Liver (tissue), 9 donors: ENCODE results near the gene AADACL4. TPM values are rescaled to one million over a fixed set of nuclear protein-coding genes. Genes with fewer than 3 reads are reported as not detected.

Source experiments
- DNase-seq: peaks from one replicate; pipeline ENCODE4 v3.0.0-alpha.2; 2017; ENCODE audit warnings: low spot score
- H3K27ac ChIP-seq, 2 donors: one replicate each; pipeline ENCODE4 v1.7.0; 2013; ENCODE audit warnings: inconsistent platforms in 2 of 2, low read length in 2 of 2, control low read depth in 1 of 2, low read depth in 1 of 2, mild to moderate bottlenecking in 1 of 2
- H3K27me3 ChIP-seq, 4 donors: one replicate each; pipeline versions ENCODE4 v1.6.1 to v1.7.0; 2013; ENCODE audit warnings: low read length in 3 of 4, inconsistent platforms in 1 of 4, mild to moderate bottlenecking in 1 of 4, moderate library complexity in 1 of 4; ENCODE audit not compliant: control insufficient read depth in 4 of 4, insufficient read depth in 4 of 4
- H3K36me3 ChIP-seq, 4 donors: one replicate each; pipeline versions ENCODE4 v1.6.1 to v1.7.0; 2013; ENCODE audit warnings: low read length in 3 of 4, mild to moderate bottlenecking in 3 of 4, low read depth in 1 of 4, moderate library complexity in 1 of 4; ENCODE audit not compliant: control insufficient read depth in 4 of 4, insufficient read depth in 3 of 4
- H3K4me1 ChIP-seq, 4 donors: one replicate each; pipeline versions ENCODE4 v1.6.1 to v1.7.0; 2013; ENCODE audit warnings: low read length in 3 of 4, mild to moderate bottlenecking in 3 of 4, moderate library complexity in 1 of 4; ENCODE audit not compliant: control insufficient read depth in 4 of 4, insufficient read depth in 4 of 4
- H3K4me3 ChIP-seq, 3 donors: one replicate each; pipeline versions ENCODE4 v1.6.1 to v1.7.0; 2013; ENCODE audit warnings: low read length in 3 of 3, control low read depth in 1 of 3, low read depth in 1 of 3, mild to moderate bottlenecking in 1 of 3
- H3K9ac ChIP-seq, 2 donors: one replicate each; pipeline ENCODE4 v1.7.0; 2013; ENCODE audit warnings: low read length in 2 of 2, mild to moderate bottlenecking in 2 of 2, moderate library complexity in 2 of 2, control low read depth in 1 of 2, low read depth in 1 of 2
- H3K9me3 ChIP-seq, 4 donors: one replicate each; pipeline versions ENCODE4 v1.6.1 to v1.7.0; 2013; ENCODE audit warnings: low read length in 3 of 4; ENCODE audit not compliant: control insufficient read depth in 4 of 4
- EGR1 ChIP-seq, 2 donors: IDR thresholded peaks; 2 replicates each; pipeline ENCODE4 v1.6.1; 2016 to 2018; ENCODE audit warnings: antibody characterized with exemption in 2 of 2, low read depth in 2 of 2
- FOXA2 ChIP-seq: IDR thresholded peaks from 2 replicates; pipeline ENCODE4 v1.6.1; 2016; ENCODE audit warnings: antibody characterized with exemption
- HNF4A ChIP-seq, 2 donors: conservative IDR thresholded peaks; 2 replicates each; pipeline ENCODE4 v1.6.1; 2016; ENCODE audit warnings: antibody characterized with exemption in 2 of 2, mild to moderate bottlenecking in 2 of 2
- HNF4G ChIP-seq: IDR thresholded peaks from 2 replicates; pipeline ENCODE4 v1.6.1; 2016; ENCODE audit warnings: antibody characterized with exemption
- NR2F2 ChIP-seq: IDR thresholded peaks from 2 replicates; pipeline ENCODE4 v1.6.1; 2016; ENCODE audit warnings: antibody characterized with exemption
- RXRA ChIP-seq, 2 donors: IDR thresholded peaks; 2 replicates each; pipeline ENCODE4 v1.6.1; 2017 to 2018; ENCODE audit warnings: antibody characterized with exemption in 2 of 2, mild to moderate bottlenecking in 1 of 2
- TAF1 ChIP-seq: conservative IDR thresholded peaks from 2 replicates; pipeline ENCODE4 v1.6.1; 2016; ENCODE audit warnings: antibody characterized with exemption, mild to moderate bottlenecking
- WGBS: extraction: QIAGEN DNeasy Blood & Tissue Kit; methylation state at CpG from one replicate; pipeline ENCODE4 v1.1.7; 2013; 5-methylcytosine and 5-hydroxymethylcytosine counted together
- polyA plus RNA-seq, 2 donors: library from polyadenylated mRNA; stranded (reverse) in 1 of 2; unstranded in 1 of 2; fragments of 200-250 nt in 1 of 2; fragments of >200 nt in 1 of 2; fragmentation: Nextera tagmentation in 1 of 2; extraction: Ambion mirVana in 1 of 2; gene quantifications; one replicate each; pipeline versions ENCODE4 v1.2.1 to v1.2.3, GENCODE V29; 2013 to 2015
- total RNA-seq, 2 donors: library from RNA; depleted of rRNA; stranded (reverse); fragments of >200 nt; gene quantifications; one replicate each; pipeline ENCODE4 v1.2.3, GENCODE V29; 2014
- TF ChIP-seq, protein P1 (sequence below): IDR thresholded peaks from 2 replicates; pipeline ENCODE4 v1.6.1; 2016; ENCODE audit warnings: antibody characterized with exemption
- TF ChIP-seq, protein P2 (sequence below): IDR thresholded peaks from 2 replicates; pipeline ENCODE4 v1.6.1; 2016; ENCODE audit warnings: antibody characterized with exemption
- TF ChIP-seq, protein P3 (sequence below): fragments of 150-350 bp; IDR thresholded peaks from 2 replicates; pipeline ENCODE4 v1.5.1; 2017; ENCODE audit warnings: improper control_type of control experiment, low read depth, low read length; ENCODE audit not compliant: missing input control
- TF ChIP-seq, protein P4 (sequence below): IDR thresholded peaks from 2 replicates; pipeline ENCODE4 v1.6.1; 2016; ENCODE audit warnings: antibody characterized with exemption
- donor health status: healthy.
- donor health status: healthy.
- donor health status: healthy.
- donor health status: healthy.
- donor health status: healthy.

The AADACL4 gene
- total and polyA plus RNA-seq, 4 donors, result not detected

DNA sequence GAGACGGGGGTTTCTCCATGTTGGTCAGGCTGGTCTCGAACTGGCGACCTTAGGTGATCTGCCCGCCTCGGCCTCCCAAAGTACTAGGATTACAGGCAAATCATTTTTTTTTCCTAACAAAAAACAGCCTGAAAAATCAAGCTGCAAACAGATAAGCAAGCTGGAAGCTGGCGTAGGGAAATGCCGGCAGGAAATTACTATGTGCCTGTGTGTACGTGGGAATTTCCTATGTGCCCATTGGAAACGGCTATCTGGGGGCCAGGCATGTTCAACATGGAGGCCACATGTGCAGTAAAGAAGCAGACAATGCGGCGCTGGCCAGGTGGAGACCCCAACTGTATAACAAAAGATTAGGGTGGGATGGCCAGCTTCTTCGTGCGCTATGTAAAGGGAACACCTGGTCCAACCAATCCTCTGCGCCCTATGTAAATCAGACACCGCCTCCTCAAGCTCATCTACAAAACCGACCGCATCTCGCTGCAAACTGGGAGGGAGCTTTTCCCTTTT is 9.1 kb upstream of the AADACL4 start (continued):
- TF ChIP-seq, protein P1, sequence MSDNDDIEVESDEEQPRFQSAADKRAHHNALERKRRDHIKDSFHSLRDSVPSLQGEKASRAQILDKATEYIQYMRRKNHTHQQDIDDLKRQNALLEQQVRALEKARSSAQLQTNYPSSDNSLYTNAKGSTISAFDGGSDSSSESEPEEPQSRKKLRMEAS, result no peak

- Histone ChIP-seq H3K9ac (no peak overlapping the region), H3K36me3 (peaks cover 0 to 1% (median 0%) of the 10 kb centered on the region in 4 donors), H3K27ac (no peak overlapping the region), H3K4me3 (no peak overlapping the region), H3K27me3 (no peaks in the 10 kb centered on the region), H3K9me3 (peaks cover 5 to 16% (median 11%) of the 10 kb centered on the region in 4 donors), H3K4me1 (peaks cover 0 to 3% (median 0%) of the 10 kb centered on the region in 4 donors)
- peak; percentile 66 for TF ChIP-seq NR2F2
- TF ChIP-seq, protein P2, sequence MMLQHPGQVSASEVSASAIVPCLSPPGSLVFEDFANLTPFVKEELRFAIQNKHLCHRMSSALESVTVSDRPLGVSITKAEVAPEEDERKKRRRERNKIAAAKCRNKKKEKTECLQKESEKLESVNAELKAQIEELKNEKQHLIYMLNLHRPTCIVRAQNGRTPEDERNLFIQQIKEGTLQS, result no peak
- 84% methylated on average over 15 of the region's 15 CpGs for WGBS
- no peak for DNase-seq
Observed at GRCh38 chr1:12636098-12636950, 7.6 kb upstream of the AADACL4 start.

GRCh38 chr1:12637693-12638092 is 6.2 kb upstream of the AADACL4 start:
- Histone ChIP-seq H3K27ac (no peak overlapping the region), H3K4me1 (peaks cover 0 to 3% (median 0%) of the 10 kb centered on the region in 4 donors), H3K4me3 (no peak overlapping the region), H3K36me3 (peaks cover 0 to 1% (median 0%) of the 10 kb centered on the region in 4 donors), H3K9me3 (peaks cover 5 to 16% (median 11%) of the 10 kb centered on the region in 4 donors), H3K27me3 (no peaks in the 10 kb centered on the region), H3K9ac (no peak overlapping the region)
- no peak for DNase-seq
- peak in 1 of 2 donors; percentile 29 for TF ChIP-seq HNF4A (conservative IDR thresholded peaks at IDR 0.05)
- TF ChIP-seq, protein P3, sequence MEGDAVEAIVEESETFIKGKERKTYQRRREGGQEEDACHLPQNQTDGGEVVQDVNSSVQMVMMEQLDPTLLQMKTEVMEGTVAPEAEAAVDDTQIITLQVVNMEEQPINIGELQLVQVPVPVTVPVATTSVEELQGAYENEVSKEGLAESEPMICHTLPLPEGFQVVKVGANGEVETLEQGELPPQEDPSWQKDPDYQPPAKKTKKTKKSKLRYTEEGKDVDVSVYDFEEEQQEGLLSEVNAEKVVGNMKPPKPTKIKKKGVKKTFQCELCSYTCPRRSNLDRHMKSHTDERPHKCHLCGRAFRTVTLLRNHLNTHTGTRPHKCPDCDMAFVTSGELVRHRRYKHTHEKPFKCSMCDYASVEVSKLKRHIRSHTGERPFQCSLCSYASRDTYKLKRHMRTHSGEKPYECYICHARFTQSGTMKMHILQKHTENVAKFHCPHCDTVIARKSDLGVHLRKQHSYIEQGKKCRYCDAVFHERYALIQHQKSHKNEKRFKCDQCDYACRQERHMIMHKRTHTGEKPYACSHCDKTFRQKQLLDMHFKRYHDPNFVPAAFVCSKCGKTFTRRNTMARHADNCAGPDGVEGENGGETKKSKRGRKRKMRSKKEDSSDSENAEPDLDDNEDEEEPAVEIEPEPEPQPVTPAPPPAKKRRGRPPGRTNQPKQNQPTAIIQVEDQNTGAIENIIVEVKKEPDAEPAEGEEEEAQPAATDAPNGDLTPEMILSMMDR, result no peak
- WGBS, result 44% methylated on average over 8 of the region's 8 CpGs

GRCh38 chr1:12640237-12640957 is 3.5 kb upstream of the AADACL4 start:
- no peak overlapping the region for H3K9ac ChIP-seq
- peaks cover 0 to 3% (median 0%) of the 10 kb centered on the region in 4 donors for H3K27me3 ChIP-seq
- 88% methylated on average over 7 of the region's 7 CpGs for WGBS
- peaks cover 0 to 1% (median 0%) of the 10 kb centered on the region in 4 donors for H3K36me3 ChIP-seq
- H3K9me3 ChIP-seq, result peaks cover 5 to 16% (median 11%) of the 10 kb centered on the region in 4 donors
- H3K4me3 ChIP-seq, result no peak overlapping the region
- no peak overlapping the region for H3K27ac ChIP-seq
- DNase-seq, result no peak
- peaks cover 0 to 3% (median 0%) of the 10 kb centered on the region in 4 donors for H3K4me1 ChIP-seq
- TF ChIP-seq FOXA2 (no peak), EGR1 (IDR thresholded peaks at IDR 0.05; ENCODE audit: low read depth in 2 of 2) (no peak), RXRA (IDR thresholded peaks at IDR 0.05) (no peak), TAF1 (no peak), HNF4G (no peak), NR2F2 (no peak)
- TF ChIP-seq, protein P4, sequence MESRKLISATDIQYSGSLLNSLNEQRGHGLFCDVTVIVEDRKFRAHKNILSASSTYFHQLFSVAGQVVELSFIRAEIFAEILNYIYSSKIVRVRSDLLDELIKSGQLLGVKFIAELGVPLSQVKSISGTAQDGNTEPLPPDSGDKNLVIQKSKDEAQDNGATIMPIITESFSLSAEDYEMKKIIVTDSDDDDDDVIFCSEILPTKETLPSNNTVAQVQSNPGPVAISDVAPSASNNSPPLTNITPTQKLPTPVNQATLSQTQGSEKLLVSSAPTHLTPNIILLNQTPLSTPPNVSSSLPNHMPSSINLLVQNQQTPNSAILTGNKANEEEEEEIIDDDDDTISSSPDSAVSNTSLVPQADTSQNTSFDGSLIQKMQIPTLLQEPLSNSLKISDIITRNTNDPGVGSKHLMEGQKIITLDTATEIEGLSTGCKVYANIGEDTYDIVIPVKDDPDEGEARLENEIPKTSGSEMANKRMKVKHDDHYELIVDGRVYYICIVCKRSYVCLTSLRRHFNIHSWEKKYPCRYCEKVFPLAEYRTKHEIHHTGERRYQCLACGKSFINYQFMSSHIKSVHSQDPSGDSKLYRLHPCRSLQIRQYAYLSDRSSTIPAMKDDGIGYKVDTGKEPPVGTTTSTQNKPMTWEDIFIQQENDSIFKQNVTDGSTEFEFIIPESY, result no peak
- TF ChIP-seq, protein P3, result no peak
- TF ChIP-seq, protein P2, result no peak
